Skin epidermis (tissue), 12 donors: ENCODE data around the gene HIVEP3.

Experiments used
- H3K27ac ChIP-seq, 21 experiments: fragments of 200-600 bp; sonication (generic) in 11 of 21; one replicate each; pipeline ENCODE4 v1.5.0; 2020; ENCODE audit warnings: mild to moderate bottlenecking in 3 of 21, inconsistent platforms in 2 of 21, moderate library complexity in 2 of 21
- H3K4me3 ChIP-seq, 7 experiments: fragments of 200-600 bp; sonication (generic) in 2 of 7; one replicate each; pipeline ENCODE4 v1.5.0; 2020; ENCODE audit warnings: inconsistent platforms in 2 of 7, mild to moderate bottlenecking in 2 of 7, moderate library complexity in 1 of 7

The HIVEP3 gene

DNA sequence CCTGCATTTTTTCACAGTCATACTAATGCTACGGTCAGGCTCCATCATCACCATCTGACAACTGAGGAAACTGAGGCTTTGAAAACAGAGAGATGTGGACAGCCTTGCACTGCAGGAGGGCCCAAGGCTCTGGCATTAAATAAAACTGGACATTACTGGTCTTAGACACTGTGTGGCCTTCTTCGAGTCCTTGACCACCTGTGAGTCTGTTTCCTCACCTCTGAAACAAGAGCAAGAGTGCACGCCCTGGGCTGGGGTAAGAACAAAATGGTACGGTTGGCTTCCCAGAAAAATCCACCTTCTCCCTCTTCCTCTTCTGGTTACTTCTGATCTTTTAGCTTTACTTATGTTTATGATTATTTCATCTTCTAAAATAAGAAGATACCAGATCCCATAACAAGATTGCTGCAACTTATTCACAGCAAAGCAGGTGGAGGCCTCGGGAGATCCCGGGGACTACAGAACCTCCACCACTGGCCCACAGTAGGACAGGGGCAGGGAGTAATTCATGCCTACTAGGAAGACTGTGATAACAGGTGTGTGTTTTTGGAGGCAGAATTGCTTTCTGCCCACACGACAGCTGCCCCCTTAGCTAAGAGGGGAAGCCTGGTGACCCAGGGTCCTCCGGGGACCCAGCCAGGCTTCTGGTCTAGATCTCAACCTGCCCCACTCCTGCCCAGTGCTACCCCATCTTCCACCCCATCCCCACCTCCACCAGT is 277.8 kb downstream of the HIVEP3 start:
- no peak overlapping the region for H3K27ac ChIP-seq
- no peak overlapping the region for H3K4me3 ChIP-seq

DNA sequence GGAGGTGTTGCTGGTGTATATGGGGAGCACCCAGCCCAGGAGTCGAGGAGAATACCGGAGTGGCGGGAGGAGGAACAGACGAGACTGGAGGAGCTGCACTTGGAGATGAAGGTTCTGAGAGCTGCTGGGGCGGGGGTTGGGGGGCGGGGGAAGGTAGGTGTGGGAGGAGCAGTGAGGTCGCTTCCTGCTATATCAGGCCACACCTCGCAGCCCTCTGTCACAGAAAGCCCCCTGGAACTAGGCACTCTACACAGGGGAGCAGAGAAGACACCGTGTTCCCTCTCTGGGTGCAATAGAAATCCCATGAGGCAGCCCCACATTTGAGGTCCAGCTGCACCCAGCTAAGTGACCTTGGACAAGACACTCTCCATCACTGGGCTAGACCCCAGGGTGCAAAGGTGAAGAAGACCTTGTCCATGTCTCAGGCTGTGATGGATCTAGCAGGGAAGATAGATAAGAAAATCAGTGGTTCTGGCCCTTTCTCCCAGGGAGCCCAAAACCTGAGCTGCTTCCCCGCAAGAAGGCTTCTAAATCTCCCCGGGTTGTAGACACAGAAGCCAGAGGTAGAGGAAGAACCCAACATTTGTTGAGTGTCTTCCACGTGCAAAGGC is 278.5 kb downstream of the HIVEP3 start:
- no peak overlapping the region for H3K27ac ChIP-seq
- no peak overlapping the region for H3K4me3 ChIP-seq

DNA sequence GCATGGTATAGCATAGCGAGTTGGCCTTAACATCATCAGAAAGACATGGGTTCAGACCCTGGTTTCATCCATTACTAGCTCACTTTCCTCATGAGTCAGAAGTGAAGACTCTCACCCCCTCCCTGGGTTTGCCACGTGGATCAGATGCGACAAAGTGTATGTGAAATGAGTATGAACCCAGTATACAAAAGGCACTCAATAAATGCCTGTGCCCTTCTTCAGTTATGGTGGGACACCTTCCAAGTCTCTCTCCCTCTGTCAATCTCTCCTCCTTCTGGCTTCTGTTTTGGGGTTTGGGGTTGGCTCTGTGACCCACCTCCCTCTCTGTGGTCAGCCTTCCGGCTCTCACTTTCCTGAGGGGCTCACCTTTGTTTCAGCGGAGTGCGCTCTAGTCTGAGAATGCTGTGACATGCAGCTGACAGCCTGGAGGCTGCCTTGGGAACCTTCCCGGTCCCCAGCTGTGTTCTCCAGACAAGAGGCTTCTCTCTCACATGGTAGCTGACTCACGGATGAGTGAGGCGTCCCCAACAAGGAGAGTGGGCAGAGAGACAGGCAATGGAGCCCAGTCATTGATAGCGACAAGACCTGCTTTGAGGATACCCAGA is 279.3 kb downstream of the HIVEP3 start:
- peak overlapping the region in 6 of 21 experiments; percentile 17 to 59 (median 30) for H3K27ac ChIP-seq
- no peak overlapping the region for H3K4me3 ChIP-seq

DNA sequence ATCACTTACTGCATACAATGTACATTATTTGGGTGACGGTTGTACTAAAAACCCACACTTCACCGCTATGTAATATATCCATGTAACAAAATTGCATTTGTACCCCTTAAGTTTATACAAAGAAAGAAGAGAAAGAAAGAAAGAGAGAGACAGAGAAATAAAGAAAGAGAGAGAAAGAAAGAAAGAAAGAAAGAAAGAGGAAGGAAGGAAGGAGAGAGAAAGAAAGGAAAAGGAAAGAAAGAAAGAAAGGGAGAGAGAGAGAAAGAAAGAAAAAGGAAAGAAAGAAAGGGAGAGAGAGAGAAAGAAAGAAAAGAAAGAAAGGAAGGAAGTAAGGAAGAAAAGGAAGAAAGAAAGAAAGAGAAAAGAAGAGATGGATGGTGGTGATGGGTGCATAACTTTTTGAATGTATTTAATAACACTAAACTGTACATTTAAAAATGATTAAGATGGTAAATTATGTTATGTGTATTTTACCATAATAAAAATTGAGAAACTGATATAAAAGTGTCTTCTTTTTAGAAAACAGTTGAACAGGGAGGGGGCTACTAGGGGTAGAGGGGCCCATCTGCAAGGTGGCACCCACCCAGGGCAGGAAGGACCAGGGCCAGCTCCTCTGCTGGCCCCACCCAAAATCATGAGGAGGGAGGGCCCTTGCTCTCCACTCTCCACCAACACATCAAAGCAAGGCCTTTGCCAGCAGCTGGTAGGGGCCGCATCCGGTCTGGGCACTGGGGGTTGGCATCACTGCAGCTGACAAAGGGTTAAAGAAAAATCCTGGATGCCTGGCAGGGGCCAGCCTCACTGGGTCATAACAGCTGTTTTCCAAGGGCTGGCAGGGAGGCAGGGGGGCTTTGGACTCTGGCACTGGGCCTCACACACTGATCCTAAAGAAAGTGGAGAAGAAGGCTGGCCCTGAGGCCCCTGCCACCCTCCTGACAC is 280.4 kb downstream of the HIVEP3 start:
- peak overlapping the region in 6 of 21 experiments; percentile 21 to 59 (median 34) for H3K27ac ChIP-seq

DNA sequence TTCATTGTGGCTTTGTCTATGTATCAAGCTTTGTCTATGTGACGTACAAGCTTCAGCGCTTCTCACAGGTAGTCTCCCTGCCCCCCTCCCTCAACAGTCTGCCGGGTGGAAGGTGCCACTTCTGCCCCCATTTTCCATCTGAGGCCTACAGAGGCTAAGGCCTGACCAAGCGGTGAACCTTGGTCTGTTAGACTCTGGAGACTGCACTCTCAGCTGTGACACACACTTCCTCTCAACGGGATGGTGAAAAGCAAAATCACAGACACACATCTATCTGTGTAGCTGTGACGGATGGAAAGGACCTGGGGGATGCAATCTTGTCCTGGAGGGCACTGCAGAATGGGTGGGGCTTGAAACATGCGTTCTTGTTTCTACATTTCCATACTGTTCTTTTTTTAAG is 281.4 kb downstream of the HIVEP3 start:
- no peak overlapping the region for H3K27ac ChIP-seq
- no peak overlapping the region for H3K4me3 ChIP-seq

More for the DNA sequence above, 280.4 kb downstream of the HIVEP3 start:
- H3K4me3 ChIP-seq = no peak overlapping the region

DNA sequence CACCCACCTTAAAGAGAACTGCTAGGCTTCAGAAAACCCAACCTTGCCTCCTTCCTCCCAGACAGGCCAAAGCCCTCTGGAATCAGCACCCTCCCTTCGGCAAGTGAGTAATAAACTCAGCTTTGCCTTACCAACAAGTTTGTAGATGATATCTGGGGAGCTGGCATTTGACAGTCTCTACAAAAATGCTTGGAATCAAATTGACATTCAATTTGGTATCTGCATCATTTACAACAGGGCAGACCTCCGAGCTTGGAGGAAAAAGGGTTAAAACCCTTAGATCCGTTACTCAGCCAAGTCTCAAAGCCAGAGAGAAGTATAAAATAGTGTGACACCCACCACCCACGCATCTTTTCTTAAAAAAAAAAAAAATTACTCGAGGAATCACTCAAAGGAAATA is 285.0 kb downstream of the HIVEP3 start:
- Histone ChIP-seq H3K27ac (no peak overlapping the region), H3K4me3 (no peak overlapping the region)

DNA sequence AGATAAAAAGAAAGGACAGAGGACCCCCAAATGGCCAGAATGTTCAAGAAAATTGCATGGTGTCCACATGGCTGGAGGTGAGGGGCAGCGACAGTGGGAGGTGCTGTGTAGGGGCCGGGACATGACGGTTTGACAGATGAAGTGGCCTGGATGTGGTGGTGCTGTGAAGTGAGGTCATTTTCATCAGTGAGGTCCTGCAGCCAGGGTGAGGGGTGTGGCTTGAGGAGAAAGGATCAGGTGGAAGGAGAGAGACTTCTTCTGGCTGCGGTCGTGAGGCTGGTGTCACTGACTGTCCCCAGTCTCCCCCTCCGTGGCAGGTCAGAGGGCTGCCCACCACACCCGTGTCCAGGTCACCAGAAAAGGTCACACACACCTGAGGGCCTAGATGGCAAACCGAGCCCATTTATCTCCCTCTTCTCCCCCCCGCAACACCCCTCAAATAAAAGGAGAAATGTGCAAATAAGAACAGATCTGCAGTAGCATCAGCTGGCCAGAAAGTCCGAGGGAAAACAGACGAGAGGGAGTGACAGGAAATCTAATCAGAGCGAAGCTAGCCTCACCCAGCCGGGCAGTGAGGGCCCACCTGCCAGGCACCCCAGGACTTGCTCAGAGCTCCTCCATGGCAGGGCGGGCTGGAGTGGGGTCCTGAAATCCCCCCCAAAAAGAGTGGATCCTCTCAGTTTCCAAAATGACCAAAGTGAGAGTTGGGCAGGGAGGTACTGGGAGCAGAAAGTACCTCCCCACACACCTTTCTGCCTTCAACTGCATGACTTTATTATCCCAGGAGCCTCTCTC is 285.7 kb downstream of the HIVEP3 start:
- H3K4me3 ChIP-seq = no peak overlapping the region
- H3K27ac ChIP-seq = no peak overlapping the region

DNA sequence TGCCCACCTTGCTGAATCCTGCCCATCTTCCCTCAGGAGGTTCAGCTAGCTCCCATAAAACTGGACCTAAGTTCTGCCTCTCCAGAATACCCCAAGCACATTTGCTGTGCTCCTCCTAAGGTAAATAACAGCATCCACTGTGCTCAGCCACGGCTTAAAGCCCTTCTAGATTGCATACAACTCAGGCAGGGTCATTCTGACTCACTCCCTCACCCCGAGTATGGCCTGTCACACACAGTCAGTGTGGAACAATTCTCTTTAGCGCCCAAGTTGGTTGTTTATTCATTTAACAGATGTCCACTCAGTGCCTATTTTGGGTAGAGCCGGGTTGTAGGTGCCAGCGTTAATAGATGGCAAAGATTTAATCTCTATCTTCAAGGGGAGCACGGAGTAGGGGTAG is 286.8 kb downstream of the HIVEP3 start:
- H3K27ac ChIP-seq = no peak overlapping the region
- H3K4me3 ChIP-seq = no peak overlapping the region

DNA sequence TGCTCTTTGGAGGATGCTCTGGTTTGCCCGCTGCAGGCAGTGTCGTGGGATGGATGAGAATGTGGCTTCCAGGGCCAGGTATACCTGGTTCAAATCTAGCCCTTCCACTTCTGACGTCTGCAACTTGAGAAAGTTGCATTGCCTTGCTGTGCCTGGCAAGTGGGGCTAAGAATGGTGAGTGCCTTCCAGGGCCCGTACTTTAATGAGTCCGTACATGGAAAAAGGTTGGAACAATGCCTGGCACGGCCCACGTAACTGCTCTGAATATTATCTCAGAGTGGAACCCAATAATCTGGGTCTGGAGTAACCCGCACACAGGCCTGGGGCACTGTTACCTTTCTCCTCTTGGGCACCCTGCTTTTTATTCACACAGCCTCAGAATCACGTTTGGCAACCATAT is 287.6 kb downstream of the HIVEP3 start:
- Histone ChIP-seq H3K4me3 (no peak overlapping the region), H3K27ac (no peak overlapping the region)

DNA sequence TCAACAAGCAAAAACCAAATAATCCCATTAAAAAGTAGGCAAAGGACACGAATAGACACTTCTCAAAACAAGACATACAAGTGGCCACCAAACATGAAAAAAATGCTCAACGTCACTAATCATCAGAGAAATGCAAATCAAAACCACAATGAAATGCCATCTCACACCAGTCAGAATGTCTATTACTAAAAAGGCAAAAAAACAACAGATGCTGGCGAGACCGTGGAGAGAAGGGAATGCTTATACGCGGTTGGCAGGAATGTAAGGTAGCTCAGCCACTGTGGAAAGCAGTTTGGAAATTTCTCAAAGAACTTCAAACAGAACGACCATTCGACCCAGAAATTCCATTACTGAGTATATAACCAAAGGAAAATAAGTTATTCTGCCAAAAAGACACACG is 289.2 kb downstream of the HIVEP3 start:
- H3K4me3 ChIP-seq = no peak overlapping the region
- H3K27ac ChIP-seq = no peak overlapping the region

DNA sequence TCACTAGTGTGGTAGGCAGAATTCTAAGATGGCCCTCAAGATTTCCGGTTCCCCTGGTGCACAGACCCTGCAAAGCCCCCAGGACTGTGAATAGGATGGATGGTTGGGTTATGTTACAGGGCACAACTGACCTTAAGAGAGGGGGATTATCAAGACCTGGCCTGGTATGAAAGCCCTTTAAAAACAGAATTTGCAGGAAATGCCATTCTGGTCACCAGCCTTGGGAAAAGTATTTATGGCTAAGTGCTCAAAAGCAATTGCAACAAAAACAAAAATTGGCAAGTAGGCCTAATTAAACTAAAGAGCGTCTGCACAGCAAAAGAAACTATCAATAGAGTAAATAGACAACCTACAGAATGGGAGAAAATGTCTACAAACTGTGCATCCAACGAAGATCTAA is 289.6 kb downstream of the HIVEP3 start:
- Histone ChIP-seq H3K27ac (no peak overlapping the region), H3K4me3 (no peak overlapping the region)

DNA sequence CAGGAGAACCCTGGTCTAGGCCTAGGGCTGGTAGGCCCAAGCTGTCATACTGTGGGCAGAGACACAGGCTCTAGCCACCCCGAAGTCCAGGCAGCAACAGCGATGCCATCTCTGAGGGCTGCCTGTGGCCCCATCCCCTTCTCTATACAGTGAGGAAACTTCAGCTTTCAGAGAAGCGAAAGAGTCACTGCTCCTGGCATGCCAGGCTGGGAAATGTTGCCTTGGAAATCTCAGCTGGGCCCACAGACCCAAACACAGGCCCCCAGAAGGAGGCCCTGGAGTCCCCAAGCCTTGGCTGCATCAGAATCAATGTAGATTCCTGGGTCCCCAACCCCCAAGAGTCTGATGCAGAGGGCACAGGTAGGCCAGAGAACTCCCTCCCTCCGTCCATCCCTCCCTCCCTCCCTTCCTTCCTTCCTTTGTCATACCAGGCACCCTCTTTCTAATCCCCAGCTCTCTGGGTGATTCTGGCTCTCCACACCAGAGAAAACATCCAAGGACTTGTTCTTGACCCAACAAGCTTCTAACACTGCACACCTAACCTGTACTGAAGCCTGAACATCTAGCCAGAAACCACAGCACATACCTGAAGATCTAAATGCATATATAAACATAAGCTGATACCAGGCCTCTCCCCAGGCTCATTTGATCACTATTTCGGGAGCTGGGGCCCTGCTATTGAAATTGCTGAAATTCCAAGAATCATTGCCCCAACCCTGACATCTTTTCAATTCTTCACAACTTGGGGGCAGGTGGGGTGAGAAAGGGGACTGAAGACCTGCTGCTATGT is 291.0 kb downstream of the HIVEP3 start:
- H3K4me3 ChIP-seq = no peak overlapping the region
- H3K27ac ChIP-seq = peak overlapping the region in 3 of 21 experiments; percentile 11 to 63 (median 17)

DNA sequence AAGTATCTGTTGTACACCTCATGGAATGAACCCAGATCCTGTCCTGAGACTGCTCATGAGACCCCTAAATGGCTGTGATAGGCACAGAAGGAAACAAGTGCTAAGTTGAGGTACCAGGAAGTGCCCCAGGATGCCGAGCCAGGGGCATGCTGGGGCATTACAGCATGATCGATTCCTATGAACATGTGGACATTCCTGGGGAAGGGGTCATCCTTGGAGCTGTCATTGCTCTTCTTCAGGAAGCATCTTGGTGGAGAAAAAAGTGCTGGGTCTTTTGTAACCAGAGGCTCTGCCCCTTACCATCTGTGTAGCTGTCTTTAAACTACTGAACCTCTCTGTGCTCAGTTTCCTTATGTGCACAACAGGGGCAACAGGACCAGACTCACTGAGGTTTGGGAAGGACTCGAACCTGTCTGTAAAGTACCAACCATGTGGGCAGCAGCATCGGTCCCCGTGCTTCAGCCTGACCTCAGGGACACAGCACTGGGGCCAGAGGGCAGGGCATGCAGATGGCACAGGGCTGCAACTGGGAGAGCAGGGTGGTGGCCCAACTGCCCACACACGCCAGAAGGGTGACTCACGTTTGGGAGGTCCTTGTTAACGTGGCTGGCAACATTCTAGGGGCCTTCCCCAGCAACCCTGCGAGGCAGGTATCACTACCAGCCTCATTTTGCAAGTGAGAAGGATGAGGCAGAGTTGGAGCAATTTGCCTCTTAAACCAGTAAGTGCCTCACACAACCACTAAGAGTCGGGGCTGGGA is 291.9 kb downstream of the HIVEP3 start:
- Histone ChIP-seq H3K27ac (peak overlapping the region in 8 of 21 experiments; percentile 10 to 71 (median 24)), H3K4me3 (no peak overlapping the region)

DNA sequence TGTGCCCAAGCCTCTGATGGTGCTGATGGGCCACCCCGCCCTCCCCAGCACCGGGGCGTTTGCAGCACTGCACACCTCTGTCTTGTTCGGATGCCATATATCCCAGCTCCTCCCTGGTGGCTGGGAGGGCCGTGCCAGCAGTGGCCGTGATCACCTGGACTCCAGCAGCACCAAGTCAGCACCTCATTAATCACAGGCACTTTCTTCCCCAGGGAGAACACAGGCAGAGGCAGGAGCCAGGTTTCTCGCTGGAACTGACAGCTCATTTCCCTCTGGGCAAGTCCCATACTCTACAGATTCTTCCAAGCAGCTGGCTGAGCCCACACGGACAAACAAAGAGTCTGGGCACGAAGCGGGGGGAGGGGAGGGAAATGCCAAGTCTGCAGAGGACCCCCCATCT is 292.6 kb downstream of the HIVEP3 start:
- Histone ChIP-seq H3K4me3 (no peak overlapping the region), H3K27ac (peak overlapping the region in 6 of 21 experiments; percentile 12 to 63 (median 24))

DNA sequence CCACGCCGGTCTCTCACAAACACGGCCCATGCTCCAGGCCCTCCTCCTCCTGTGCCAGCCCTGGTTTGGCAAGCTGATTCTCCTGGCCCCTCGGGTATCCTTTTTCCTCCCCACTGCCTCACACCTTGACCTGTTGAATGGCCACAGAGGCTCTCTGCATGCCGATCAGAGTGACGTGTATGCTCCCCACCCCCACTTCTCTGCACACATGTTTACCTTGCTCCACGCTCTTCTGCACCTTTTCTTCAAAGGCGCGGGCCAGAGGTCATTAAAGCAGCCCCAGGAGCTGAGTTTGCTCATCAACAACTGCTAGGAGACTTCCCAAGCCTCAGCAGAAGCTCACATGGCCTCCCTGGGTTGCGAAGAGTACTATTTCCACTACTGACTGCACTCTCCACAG is 295.0 kb downstream of the HIVEP3 start:
- no peak overlapping the region for H3K27ac ChIP-seq
- H3K4me3 ChIP-seq = no peak overlapping the region

DNA sequence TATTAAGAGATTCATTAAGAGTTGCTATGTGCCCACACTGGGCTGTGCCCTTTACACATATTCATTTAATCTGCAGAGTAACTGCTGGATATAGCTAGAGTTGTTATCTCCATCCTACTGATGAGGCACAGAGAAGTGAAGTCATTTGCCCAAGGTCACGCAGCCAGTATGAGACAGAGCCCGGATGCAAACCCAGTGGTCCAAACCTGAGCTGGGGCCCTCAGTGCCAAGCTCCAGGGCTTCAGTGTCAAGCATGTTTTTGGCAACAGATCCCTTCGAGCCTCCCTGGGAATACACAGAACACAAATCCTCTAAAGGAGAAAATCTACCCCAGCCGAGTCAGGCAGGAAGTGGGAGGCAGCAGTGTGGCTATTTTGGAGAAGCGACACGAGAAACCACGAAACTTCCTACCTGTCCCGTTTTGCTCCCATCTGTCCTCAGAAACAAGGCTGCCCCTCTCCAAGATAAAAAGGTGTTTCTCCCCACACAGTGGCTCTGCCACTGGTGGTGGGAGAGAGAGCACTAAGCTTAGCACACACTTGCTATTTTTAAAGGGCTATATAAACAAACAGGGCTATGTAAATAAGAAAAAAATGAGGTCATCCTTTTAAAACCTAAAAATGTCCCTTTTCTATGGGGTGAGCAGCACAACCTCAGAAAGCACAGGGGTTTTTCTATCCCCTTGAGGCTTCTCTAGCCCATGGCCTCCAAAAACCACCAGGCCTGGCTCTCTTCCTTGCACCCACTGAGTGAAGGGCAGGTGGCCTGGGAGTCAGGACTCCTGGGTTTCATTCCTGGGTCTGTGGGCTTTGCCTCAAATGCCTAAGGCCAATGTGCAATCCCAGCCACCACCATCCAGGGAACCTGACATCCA is 295.6 kb downstream of the HIVEP3 start:
- no peak overlapping the region for H3K4me3 ChIP-seq
- H3K27ac ChIP-seq = no peak overlapping the region

DNA sequence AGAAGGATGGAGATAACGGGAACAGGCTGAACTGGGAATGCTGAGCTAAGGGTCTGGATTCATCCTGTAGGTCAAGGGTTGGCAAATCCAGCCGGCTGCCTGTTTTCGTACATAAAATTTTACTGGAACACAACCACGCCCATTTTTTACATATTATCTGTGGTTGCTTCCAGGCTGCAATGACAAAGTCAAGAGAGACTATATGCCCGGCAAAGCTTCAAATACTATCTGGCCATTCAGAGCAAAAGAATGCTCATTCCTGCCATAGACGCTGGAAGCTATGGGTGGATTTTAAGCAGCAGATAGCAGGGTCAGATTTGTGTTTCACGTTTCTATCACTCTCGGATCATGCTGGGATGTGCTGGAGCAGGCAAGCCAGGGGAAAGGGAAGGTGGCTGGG is 296.3 kb downstream of the HIVEP3 start:
- no peak overlapping the region for H3K4me3 ChIP-seq
- no peak overlapping the region for H3K27ac ChIP-seq
